HG03097 (cell line): ENCODE measurements around the gene ANO6.

Experiments used
- ATAC-seq: cut with Tn5 transposase; IDR thresholded peaks from one replicate; pipeline ENCODE4 v1.9.1; 2021; ENCODE audit not compliant: unreplicated experiment, low FRiP score

ANO6 gene

GRCh38 chr12:45337835-45338234, 121.9 kb downstream of the ANO6 start:
- no peak for ATAC-seq

DNA sequence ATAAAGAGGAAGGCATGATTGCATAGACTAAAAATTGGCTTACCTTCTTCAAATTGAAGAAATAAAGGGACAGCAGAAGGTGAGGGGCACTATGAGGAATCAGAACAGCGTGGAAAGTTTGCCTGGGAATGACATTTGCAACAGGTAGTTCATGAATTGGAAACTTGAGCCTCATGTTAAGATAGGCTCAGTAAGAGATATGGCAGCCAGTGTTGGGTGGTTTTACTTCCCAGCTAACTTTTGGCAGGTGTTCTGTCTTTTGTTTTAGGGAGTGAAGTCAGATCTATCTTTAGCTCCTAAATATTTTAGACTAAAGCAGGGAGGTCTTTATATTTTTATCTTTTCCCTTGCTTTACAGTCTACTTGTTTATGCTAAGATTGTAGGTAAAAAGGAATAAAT, 122.4 kb downstream of the ANO6 start:
- no peak for ATAC-seq

GRCh38 chr12:45339035-45339434, 123.1 kb downstream of the ANO6 start:
- no peak for ATAC-seq

- no peak for ATAC-seq
These were observed 126.3 kb downstream of the ANO6 start for GRCh38 chr12:45342171-45342570.

DNA sequence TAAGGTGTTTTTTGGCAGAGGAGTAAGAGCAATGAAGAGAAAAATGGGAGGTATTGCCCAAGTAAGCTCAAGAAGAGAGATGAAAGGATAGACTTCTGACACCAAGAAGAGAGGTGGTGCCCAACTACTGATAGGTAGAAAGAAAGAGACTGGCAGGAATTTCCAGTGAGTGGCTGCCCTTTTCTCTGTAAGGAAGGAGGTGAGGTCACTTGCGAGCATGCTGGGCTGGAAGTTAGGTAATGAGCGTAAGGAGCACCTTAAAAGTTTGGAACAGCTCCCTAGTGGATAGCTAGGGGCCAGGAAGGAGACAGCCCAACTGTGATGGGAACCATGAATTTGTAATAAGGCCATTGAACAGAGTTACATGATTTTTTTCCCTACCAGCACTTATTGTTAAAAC, 127.0 kb downstream of the ANO6 start:
- no peak for ATAC-seq

DNA sequence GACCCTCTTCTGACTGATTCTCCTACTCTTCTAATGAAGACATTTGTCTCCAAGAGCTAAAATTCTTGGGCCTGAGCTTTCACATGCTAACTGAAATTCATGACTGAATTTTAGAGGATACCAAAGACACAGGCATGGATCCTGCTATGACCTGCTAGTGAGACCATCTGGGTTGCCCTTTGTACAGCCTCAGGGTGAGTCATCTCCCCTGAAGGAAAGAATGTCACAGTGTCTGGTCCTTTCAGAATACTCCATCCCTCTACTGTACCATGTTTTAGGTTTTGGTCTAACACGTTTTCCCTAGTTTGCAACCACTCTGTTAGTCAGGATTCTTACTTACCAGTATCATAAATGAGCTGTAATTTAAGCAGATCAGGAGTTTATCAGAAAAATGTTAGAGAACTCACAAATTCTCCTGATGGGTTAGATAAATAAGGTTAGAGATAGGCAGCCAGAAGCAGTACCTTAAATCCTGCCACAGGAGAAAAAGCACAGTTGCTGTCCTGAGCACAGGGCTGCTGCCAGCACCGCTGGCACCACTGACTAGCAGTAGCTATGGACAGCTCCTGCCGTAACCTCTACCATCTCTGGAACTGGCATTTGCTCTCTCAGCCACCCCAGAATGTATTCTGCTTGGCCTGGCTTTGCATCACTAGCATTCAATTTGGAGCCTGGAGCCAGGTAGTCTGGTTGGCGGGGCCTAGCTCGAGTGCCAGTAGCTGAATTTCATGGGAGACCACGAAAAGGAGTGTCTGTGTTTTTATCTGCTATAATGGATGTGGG, 127.6 kb downstream of the ANO6 start:
- no peak for ATAC-seq

- no peak for ATAC-seq
These were observed 132.4 kb downstream of the ANO6 start for GRCh38 chr12:45348311-45348710.

- no peak for ATAC-seq
These were observed 133.1 kb downstream of the ANO6 start for GRCh38 chr12:45348986-45349385.

GRCh38 chr12:45349916-45350315, 134.0 kb downstream of the ANO6 start:
- ATAC-seq = no peak

DNA sequence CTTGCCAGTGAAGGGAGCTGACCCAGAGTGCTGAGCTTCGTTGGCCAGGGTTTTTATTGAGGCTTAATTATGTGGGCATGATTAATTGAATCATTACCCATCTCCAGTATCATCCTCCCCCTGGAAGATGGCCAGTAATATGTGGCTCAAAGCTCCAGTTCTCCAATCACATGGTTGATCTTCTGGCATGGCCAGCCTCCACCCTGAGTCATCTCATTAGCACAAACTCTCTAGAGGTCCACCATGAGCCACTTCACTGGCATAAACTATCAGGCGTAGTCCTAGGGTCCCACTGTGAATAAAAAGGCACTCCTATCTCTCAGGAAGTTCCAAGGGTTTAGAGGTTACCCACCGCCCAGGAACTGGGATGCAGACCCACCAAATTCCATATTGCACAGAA, 135.0 kb downstream of the ANO6 start:
- ATAC-seq = no peak

DNA sequence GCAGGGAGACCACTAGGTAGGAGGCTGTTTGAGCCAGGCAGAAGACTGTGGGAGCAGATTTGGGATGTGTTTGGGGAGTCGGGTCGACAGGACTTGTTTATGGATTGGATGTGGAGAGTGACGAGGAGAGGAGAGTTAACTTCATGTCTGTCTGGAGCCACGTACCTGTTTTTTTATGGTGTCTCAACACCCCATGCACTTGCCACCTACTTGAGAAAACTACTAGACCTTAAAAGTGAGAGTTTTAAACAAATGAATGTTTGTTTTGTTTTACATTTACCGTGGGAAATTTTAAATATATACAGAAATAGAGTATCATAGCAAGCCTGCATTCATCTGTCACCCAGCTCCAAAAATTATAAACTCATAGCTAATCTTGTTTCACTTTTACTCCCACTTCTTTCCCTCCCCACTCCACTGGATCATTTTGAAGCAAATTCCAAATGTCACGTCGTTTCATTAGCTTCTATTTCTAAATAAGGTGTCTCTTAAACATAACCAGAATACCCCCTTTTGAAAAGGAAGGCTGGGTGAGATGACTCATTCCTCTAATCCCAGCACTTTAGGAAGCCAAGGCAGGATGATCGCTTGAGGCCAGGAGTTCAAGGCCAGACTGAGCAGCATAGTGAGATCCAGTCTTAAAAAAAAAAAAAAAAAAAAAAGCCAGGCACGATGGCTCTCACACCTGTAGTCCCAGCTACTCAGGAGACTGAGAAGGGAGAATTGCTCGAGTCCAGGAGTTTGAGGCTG, 136.2 kb downstream of the ANO6 start:
- ATAC-seq = no peak

- no peak for ATAC-seq
These were observed 138.0 kb downstream of the ANO6 start for GRCh38 chr12:45353944-45354343.

GRCh38 chr12:45354399-45354798, 138.5 kb downstream of the ANO6 start:
- peak; percentile 98 for ATAC-seq

GRCh38 chr12:45355730-45356129, 139.8 kb downstream of the ANO6 start:
- no peak for ATAC-seq

- no peak for ATAC-seq
These were observed 141.1 kb downstream of the ANO6 start for GRCh38 chr12:45356822-45357538.

DNA sequence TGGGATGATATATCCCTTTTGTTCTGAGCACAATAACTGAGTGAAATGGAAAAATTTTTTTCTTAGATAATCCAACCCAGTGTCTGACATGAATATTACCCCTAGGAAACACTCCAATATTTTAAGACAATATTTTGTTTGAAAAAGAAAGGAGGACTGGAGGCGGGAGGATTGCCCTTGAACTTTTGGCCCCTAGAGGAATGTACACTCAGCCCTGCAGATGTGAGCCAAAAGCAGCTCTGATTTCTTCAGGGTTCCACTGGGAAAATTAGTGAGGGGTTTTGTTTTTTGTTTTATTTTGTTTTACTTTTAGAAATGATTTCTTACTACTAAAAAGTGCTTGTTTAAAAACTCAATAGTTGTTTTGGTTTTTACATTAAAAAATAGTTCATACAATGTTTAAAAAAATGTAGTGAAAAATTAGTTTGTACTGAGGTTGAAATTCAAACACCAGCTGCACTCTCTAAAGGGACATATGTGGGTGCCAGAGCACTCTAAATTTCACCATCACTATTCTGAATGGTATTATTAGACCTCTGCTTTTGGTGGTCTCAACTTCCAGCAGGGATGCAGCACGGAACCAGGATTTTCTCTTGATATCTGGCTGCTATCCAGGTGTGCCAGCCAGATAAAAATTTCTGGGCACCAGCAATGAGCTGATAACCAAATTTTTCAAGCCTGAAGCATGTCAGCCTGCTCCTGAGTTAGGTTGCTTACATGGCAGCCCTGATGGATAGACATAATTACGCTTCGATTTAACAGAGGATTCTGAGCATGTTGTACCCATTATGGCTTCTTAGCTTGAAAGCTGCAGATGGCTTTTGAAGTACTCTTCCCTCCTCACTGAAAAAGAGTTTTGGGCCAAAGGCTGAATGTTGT, 141.9 kb downstream of the ANO6 start:
- ATAC-seq = no peak

- no peak for ATAC-seq
These were observed 146.4 kb downstream of the ANO6 start for GRCh38 chr12:45362291-45362690.

DNA sequence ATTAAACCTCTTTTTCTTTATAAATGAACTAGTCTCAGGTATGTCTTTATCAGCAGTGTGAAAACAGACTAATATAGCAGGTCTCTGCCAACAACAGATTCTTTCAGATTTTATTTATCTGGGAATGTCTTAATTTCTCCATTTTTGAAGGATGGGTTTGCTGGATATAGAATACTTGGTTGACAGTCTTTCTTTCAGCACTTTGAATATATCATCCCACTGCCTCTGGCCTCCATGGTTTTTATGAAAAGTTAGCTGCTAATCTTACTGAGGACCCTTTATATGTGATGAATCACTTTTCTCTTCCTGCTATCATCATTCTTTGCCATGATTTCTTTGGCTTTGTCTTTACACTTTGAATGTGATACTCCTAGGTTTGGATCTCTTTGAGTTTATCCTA, 148.0 kb downstream of the ANO6 start:
- ATAC-seq = no peak

- ATAC-seq = no peak
These were observed 153.1 kb downstream of the ANO6 start for GRCh38 chr12:45368841-45369489.

DNA sequence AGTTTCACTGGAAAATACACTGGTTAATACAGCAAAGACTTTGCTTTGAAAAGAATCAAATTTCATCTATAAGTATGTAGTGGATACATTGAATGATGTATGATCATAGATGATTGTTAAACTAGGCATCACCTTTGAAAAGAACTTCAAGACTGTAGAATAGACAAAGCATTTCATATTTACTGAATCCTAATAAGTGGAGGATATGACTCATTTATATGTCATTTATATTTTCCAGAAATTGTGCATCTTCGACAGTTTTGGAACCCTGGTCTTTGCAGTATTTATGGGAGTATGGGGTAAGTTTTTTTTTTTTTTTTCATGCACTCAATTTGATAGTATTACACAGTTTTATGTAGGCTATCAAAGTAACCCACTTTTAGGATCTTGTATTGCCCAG, 161.9 kb downstream of the ANO6 start:
- no peak for ATAC-seq
